Measurements from ENCODE around the gene TTLL1.

TTLL1 gene

DNA sequence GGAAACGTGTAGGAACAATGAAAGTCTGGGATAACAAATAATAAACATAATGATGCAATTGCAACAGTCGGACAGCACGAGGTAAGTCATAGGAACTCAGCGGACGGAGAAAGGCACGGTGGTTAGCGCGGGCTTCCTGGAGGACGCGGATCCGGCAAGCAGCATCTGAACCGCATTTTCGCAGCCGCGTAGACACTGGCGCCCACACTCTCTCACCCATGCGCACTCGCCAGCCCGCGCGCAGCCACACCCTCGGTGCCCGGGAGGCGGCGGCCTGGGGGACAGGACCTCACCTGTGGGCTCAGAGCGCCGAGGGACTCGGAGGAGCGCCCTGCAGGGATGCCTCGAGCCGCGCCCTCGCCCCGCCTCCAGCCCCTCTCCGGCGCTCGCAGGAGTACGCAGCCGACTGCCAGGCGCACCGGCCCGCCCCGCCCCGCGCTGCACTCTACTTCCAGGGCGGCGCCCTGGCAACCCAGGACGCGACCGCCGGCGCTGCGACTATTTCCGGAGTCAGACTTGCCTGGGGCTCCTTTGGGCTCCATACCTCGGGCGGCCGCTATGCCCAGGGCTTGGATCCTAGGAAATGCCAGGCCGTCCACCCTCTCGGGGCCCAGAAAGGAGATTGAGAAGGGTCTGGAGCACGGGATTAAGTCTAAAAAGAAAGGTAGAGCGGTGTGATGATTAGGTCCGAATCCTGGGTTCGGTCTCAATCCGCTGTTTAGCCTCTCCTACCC lies at the start of gene TTLL1:
Gene TTLL1, minus strand, starts transcription at position 408 of the 734 bp plus-strand sequence. CDS start 13,805 bp downstream, outside the sequence.
- DNase-seq (ENCODE audit: low spot score) = peak; percentile 77

DNA sequence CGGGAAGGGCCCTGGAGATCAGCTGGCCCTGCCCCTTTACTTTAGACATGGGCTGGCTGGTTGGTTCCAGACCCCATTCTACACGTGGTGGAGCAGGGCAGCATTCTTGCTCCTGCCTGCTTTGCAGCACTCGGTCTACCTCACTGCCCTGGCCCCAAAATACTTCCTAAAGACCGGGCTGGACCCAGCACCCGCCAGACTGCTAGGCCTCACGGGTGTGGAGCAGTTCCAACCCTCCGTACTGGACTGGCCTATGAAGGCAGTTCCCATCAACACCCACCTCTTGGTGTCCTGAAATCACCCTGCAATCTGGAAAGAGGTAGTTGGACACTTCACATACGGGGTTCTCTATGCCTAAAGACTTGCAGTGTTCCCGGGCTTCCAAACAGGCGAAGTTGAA lies 47.6 kb upstream of the TTLL1 start:
- DNase-seq (ENCODE audit: low spot score) = no peak

DNA sequence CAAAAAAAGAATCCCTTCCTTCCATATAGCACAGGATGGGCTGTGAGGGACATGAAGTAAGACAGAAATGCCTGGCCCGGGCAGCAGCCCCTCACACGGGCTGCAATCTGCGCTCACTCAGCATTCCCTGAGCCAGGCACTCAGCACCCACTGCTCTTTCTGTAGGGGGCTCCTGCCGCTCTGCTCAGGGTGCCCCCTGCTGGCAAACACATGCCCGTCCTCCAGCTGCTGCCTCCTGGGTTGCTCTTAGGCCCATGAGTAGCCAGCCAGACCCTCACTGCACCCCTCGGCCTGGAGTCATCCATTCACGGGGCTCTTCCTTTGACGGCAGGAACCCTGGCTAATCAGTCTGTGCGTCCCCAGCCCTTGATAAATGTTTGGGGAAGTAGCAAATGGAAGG lies 47.1 kb upstream of the TTLL1 start:
- peak; percentile 55 for DNase-seq (ENCODE audit: low spot score)

DNA sequence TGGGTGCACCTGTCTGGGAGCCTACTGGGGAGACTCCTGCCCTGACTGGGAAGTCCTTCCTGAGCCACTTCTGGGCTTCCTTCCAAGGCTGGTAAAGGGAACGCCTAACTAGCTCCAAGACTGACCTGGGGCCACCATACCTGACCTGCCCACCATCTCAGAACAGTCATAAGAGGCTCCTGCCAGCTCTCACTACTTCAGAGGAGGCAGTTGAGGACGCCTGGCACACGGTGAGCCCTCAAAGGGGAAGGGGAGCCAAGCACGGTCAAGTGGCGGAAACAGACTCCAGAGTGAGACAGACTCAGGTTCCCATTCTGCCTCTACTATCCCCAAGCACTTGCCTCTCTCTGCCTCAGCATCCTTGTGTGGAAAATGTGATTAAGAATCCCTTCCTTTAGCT lies 46.4 kb upstream of the TTLL1 start:
- no peak for DNase-seq (ENCODE audit: low spot score)

DNA sequence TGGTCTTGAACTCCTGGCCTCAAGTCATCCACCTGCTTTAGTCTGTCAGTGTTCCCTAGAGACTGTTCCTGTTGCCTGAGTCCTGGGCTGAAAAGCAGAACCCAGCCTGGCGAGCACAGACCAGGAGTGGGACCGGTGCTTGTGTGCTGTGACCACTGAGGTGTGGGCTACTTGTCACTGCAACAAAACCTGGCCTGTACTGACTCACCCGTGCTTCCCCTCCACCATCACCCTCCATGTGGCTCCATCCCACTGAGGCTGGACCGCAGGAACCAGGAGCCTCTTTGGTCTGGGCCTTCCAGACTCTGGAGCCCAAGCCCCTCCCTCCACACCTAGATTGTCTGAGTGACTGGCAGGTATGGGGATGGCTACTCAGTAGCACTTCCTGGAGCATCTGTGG lies 45.4 kb upstream of the TTLL1 start:
- no peak for DNase-seq (ENCODE audit: low spot score)

DNA sequence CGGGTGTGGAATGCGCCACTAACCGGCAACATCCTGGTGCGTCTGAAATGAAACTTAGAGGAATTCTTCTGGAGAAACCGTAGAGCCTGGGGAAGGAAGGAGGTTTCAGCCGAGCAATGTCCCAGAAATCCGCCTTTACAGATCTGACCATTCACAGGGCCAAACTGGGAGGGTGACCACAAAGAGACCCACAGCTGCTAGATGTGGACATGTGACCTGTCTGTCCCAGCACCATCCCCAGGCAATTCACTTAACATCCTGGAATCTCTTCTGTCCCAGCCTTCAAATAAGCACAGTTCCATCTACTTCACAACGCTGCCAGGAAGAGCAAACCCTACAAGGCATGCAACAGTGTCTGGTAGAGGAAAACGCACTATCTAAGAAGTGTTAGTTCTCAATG lies 44.2 kb upstream of the TTLL1 start:
- no peak for DNase-seq (ENCODE audit: low spot score)

DNA sequence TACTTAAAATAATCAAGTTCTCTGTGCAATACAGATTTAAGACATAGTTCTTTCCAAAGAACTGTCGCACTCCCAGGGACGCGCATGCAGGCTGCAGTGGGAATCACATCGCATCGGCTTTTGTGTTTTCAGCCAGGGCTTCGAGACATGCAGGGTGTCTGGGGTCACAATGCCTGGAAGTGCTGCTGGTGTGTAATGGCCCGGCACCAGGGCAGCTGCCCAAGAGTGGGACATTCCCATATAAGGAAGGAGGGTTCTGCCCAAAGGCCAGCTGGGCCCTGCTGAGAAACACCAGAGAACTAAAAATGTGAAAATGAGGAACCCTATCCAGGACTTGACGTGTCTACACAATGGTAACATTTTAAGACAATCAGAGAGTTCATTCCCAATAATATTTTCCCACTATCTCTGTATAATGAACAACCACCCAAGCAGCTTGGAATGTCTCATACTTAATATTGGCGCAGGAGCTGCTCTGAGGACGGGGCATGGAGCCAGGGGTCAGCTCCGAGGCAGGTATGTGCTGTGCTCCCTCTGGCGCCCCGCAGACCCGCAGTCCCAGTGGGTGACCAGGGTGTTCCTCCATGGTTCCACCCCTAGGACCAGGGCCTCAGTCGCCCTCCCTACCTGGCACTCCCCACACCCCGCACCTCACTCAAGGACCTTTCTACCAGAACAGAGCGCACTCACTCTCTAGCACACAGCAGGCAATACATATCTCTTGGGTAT lies 42.7 kb upstream of the TTLL1 start:
- no peak for DNase-seq (ENCODE audit: low spot score)

DNA sequence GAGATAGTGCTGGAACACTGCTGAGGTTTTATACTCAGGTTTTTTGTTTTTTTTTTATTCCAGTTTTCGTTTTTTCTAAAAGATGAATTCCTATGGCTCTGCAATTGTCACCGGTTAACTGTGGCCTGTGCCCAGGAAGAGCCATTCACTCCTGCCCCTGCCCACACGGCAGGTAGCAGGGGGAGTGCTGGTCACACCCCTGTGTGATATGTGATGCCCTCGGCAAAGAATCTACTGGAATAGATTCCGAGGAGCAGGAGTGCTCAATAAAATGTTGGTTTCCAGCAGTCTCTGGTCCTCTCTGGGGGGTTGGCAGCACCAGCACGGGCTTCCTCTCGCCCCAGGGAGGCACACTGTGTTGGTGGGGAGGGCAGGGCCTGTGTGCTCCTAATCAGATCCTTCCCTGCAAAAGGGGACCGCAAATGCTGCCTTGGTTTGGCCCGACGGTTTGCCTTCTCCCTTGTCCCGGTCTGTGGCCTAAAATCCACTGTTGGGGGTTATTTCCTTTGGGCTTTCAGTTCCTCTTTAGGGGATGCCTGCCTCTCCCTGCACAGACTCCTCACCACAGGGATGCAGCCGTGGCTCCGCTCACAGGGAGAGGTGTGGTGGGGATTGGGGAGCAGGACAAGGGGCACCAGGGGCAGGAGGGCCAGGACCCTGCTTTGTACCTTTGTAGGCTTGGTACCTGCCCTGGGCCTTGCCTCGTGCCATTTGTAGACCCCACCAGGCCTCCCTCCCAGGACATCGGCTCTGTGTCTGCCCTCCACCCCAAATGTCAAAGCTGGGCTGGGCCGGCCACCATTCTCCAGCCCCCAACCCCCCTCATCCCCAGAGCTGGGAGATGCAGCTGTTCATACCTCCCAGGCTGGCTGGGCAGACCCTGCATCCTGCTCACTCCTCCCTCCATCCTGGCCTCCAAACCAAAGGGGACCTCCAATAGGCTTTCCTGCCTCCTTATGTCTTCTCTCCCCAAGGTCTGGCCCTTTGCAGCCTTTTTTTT lies 40.5 kb upstream of the TTLL1 start:
- DNase-seq (ENCODE audit: low spot score) = no peak

DNA sequence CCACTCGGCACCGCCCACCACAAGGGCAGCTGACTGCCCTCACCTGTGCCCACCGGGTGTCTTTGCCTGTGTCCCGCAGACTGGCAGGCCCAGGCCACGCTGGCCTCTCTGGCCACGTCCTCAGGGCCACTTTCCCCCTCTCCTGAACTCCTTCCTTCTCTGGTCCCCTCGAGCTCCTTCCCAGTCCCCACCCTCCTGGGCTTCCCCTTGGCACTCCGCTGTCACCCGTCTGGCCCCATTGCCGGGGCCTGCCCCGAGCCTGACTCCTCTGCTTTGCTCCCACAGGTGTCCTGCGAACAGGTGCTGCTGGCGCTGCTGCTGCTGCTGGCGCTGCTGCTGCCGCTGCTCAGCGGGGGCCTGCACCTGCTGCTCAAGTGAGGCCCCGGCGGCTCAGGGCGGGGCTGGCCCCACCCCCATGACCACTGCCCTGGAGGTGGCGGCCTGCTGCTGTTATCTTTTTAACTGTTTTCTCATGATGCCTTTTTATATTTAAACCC lies 39.8 kb upstream of the TTLL1 start:
- no peak for DNase-seq (ENCODE audit: low spot score)

DNA sequence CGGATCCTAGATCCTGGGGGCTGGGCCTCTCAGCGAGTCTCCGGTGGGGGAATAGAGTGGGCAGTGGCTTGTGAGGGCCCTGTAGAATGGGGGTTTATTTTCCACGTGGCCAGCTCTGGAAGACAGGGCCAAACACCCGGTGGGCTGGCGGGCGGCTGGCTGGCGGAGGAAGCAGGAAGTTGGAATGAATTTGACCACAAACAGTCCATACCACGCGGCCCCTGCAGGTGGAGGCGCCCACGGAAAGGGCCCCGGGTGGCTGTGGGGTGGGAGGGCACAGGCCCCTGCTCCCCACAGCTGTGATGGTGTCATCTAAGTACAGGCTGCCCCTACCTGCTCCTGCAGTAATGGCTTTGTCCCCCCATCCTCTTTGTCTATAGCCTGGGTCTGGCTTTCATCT lies 38.9 kb upstream of the TTLL1 start:
- no peak for DNase-seq (ENCODE audit: low spot score)

DNA sequence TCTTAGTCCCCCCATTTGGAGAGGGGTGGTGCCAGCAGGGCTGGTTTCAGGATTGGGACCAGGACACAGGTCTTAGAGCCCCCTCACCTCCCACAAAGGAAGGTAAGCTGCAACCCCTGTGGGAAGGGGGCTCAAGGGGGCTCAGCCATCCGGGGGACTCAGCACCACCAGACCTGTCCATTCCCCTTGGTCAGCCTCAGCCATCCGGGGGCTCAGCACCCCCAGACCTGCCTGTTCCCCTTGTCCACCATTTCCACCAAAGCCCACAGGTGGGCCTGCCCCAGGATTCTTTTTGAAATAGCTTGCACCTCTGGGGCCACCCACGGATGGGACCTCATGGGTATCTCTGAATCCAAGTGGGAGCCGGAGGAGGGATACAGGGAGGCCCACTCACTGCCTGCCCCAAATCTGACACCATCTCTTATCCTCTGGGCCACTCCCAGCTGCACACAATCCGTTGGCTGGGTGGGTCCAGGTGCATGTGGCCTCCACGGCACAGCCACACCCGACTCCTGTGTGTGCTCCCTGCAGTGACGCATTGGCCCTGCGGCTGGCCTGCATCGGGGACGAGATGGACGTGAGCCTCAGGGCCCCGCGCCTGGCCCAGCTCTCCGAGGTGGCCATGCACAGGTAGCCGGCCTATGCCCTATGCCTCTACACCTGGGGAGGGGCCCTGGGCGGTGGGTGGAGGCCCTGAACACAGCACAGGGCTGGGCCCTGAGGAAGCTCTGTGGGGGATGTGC lies 38.1 kb upstream of the TTLL1 start:
- no peak for DNase-seq (ENCODE audit: low spot score)

DNA sequence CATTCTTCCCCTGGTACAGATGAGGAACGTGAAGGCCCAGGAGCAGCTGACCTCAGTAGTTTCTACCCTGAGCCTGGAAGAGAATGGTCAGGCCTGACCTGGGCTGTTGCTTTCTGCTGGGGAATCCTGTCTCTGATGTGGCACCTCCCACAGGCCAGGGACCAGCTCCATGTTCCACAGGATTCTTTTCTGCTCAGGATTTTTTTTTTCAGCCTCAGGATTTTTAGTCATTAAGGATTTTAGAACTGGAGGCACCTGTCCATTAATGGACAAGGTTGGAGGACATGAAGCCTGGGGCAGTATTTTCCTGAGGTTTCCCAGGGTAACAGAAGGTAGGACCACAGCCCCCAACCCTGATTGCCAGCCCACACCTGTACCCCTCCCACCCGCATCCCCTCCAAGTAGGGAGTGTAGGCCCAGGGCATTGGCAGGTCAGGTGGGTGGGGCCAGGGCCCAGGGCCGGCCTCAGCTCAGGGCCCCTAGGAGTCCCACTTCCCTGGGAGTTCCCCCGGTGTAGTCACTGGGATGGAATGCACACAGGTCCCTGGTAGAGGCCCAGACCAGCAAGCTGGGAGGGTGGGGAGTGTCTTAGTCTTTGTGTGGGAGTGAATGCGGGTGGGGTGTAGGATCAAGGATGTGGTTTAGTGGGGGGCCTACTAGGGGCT lies 37.4 kb upstream of the TTLL1 start:
- no peak for DNase-seq (ENCODE audit: low spot score)

DNA sequence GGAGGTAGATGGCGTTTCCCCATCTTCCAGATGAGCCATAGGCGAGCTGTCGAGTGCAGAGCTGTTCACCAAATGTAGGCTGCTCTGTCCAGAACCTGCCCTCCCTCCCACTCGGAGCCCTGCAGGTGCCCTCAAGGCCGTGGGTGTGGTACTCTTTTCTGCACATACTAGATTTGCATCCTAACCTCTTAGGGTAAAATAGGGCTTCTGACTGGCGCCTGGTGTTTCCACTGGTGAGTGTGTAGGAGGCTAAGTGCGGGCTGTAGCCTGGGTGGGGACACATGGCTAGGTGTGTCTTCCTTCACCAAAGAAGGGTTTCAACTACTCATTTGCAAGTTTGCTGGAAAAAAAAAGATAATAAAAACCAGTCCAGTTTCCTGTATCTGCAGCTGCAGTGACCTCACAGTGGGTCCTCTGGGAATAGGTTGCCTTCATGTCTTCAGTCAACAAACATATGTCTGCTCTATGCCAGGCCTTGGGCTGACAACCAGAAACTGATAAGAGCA lies 29.8 kb upstream of the TTLL1 start:
- DNase-seq (ENCODE audit: low spot score) = no peak

DNA sequence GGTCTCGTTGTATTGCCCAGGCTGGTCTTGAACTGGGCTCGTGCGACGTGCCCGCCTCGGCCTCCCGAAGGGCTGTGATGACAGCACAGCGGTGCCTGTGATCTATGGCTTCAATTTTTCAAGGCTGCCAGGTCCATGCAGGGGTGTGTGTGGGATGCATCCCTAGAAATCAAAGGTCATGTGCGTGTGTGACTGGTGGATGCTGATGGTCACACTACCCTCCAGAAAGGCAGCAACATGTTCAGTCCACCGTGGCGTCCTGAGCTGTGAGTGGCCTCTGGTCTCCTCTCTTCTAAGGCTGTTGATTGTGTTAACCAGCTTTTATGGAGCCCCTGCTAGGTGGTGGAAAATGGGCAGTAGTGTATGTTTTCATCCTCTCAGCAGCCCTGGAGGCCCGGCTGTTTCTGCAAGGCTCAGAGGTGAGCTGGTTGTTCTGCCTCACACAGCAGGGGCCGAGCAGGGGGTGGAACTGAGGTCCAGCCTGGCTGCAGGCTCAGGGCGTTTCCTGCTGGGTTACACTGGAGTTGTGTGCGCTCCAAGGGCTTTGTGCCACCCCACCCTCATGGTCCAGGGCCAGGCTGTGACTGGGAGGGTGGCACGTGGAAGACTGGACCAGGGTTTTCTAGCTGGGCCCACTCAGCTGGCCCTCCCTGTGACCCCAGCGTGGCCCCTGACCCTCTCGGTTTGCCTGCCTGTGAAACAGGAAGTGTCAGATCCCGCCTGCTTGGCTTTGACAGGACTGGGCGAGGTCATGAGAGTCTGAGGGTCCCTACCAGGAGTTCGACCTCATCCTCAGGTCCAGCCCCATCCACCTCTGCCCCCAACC lies 29.0 kb upstream of the TTLL1 start:
- DNase-seq (ENCODE audit: low spot score) = no peak

DNA sequence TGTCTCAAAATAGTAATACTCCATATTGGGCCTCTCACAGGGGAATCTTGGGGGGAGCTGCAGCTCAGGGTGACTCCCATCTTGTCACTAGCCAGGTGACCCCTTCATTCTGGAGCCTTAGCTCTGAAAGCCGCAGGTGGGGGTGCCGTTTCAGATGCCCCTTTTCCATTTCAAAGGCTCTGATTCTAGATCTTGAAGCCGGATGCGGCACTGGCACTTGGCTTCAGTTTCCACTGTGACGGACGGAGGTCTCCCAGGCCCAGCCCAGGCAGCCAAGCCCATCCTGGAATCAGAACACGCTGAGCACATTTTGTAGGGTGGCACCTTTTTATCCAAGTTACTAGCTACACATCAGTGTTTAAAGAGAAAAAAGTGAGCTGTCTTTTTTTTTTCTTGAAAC lies 27.7 kb upstream of the TTLL1 start:
- no peak for DNase-seq (ENCODE audit: low spot score)

DNA sequence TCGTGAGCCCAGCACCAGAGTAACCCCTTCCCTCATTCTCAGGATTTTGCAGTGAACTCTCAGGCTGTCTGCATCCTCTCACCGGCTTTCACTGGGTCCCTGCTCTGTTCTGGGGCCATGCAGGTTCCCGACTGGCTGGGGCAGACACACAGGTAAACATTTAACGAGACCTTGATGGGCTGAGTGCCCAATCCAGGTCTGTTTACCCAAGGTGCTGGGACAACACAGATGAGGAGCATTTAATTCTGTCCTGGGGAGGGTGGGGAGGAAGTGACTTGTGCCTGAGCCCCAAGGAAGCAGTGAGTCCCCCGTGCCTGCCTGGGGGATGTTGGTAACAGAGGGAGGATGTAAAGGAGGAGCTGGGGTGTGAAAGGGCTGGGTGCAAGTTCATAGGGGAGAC lies 25.8 kb upstream of the TTLL1 start:
- no peak for DNase-seq (ENCODE audit: low spot score)

DNA sequence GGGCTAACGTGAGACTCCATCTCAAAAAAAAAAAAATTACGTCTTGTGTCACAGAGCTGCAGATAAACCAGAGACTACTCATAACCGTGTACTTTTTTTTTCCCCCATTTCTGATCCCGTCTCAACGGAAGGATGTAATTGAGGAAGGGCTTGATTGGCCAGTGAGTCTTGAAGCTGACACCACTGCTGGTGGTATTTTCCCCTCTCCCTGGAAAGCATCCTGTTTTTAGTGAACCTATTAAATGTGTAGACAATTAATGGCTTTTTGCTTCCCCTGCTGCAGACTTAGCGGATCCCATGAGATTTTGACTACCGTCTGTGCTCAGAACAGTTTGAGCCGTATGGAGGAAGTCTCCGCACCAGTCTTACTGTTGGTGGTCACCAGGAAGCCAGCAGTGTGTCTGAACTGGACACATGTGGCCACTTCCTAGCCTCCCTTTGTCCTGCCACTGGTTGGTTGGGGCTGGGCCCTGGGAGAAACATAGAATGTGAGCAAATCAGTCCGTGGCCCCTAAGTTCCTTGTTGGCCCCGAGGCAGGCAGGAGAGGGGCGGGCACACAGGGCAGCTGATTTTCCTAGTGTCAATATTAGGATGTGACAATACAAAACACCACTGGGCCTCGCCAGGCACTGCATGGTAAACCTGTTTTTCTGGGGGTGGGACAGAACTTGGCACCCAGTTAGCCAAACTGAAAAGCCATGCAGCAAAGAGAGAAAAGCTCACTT lies 24.5 kb upstream of the TTLL1 start:
- peak; percentile 56 for DNase-seq (ENCODE audit: low spot score)

DNA sequence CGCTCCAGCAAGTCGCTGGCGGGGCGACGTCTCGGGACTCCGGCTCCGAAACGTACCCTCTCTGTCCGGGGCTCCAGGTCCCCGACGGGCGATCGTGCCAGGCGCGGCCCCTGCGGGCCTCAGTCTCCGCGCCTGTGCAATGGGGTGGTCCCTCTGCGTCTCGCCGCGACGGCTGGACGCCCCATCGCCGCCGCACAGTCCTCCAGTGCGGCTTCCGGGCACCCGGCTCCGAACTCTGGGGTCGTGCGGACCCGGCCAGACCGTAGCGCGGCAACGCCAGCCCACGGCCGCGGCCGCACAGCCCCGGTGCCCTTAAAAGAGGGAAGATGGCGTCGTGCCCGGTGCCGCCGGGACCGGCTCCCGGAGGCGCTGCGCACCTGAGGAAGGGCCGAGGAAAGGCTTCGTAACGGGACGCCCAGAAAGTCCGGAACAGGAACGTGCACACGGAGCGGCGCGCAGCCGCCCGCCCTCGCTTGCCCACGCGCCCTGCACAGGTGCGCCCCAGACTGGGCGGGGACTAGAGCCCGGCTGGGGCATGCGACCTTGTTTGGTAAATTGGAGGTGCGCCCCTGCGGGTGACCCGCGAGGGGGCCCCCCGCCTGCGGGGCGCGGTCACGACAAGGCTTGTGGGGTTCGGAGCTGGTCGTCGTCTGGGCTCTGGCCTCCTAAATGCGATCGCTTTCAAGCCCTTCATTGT lies 21.9 kb upstream of the TTLL1 start:
- no peak for DNase-seq (ENCODE audit: low spot score)
